A673 (cell line): Measurements from ENCODE around the gene MITF.

Experiments
- CTCF ChIP-seq: fragments of 300-800, 200-600 bp; sonication (generic); conservative IDR thresholded peaks from 2 replicates; pipeline ENCODE4 v1.5.1; 2017; ENCODE audit warnings: low read depth, mild to moderate bottlenecking, antibody characterized with exemption, low read length, moderate library complexity, mixed read lengths
- EZH2 ChIP-seq: fragments of 200-600 bp; sonication (generic); IDR thresholded peaks from 2 replicates; pipeline ENCODE4 v1.6.1; 2017; ENCODE audit warnings: borderline replicate concordance, low read depth, mild to moderate bottlenecking, mixed read lengths, antibody characterized with exemption, low read length; ENCODE audit not compliant: poor library complexity, severe bottlenecking

DNA sequence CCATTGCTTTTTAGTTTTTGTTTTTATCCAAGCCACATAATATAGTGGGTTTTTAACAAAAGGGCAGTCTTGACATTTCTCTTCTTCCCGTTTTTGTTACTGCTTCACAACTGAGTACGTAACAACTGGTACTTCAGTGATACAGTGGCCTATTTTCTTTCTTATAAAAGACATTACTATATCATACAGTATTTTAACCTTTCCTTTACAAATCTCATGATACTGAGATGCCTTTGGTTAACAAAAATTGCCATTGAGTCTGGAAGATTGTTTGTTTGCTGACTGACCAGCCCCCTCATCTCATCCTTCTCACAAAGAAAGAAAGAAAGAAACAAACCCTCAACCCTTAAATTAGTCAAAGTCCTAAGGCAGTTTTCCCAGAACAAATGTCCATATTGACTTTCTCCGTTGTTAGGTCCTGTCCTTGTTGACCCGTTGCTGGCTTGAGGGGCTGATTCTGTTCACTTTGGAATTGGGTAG is 183.3 kb downstream of the MITF start:
- TF ChIP-seq CTCF (no peak), EZH2 (no peak)
